ENCODE results near the gene CENPK.
"Not testable (repeated sequence)": the region's sequence is repeated elsewhere in the genome, so short reads cannot be mapped to it uniquely, and the experiment has no call there.

Gene CENPK, protein sequence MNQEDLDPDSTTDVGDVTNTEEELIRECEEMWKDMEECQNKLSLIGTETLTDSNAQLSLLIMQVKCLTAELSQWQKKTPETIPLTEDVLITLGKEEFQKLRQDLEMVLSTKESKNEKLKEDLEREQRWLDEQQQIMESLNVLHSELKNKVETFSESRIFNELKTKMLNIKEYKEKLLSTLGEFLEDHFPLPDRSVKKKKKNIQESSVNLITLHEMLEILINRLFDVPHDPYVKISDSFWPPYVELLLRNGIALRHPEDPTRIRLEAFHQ

DNA sequence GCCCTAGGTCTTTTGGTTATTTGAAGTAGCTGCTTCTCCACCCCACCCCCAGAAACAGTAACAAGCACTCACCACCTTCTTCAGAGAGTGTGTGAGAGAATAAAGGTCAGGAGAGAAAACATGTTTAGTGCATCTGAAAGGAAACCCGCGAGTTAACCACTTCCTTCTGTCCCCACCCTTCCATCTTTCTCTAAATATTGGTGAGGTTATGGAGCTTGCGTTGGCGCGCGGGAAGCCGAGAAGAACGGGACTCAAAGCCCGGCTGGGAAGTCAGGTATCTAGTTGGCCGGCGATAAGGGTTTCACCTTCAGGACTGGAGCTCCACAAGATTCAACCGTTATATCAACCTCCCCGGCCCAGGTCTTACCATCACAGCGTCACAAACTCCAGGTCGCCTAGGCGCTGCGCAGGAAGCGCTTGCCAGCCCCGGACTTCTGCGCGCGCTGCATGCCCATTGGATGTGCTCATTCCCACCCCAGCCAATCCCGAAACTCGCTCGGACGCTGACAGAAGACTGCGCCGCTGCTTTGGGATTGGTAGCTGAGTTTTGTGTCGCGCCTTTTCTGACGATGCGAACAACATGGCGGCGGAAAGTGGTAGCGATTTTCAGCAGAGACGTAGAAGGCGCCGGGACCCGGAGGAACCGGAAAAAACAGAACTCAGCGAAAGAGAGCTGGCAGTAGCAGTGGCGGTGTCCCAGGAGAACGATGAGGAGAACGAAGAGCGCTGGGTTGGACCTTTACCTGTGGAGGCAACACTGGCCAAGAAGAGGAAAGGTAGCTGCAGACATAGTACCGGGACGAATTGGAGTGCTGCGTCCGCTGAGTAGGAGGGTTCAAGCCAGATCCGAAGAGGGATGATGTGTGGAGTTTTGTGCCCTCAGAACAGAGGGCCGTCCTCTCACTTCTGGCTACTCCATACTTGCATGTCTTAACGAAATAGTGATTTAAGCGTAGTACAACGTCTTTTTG, at the start of gene CENPK, which contains the start of gene PPWD1:
Gene CENPK, minus strand, starts transcription at position 438 of the 971 bp plus-strand sequence. CDS start 8,261 bp downstream, outside the sequence.
Gene PPWD1, plus strand, starts transcription at position 566 of the 971 bp plus-strand sequence. Its CDS starts 15 bp downstream, at position 581.
- TF ChIP-seq, protein P1, sequence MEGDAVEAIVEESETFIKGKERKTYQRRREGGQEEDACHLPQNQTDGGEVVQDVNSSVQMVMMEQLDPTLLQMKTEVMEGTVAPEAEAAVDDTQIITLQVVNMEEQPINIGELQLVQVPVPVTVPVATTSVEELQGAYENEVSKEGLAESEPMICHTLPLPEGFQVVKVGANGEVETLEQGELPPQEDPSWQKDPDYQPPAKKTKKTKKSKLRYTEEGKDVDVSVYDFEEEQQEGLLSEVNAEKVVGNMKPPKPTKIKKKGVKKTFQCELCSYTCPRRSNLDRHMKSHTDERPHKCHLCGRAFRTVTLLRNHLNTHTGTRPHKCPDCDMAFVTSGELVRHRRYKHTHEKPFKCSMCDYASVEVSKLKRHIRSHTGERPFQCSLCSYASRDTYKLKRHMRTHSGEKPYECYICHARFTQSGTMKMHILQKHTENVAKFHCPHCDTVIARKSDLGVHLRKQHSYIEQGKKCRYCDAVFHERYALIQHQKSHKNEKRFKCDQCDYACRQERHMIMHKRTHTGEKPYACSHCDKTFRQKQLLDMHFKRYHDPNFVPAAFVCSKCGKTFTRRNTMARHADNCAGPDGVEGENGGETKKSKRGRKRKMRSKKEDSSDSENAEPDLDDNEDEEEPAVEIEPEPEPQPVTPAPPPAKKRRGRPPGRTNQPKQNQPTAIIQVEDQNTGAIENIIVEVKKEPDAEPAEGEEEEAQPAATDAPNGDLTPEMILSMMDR (IDR thresholded peaks at IDR 0.05; ENCODE audit: low read depth, low read length, missing control alignments): no peak
- peak; percentile 88 for DNase-seq (ENCODE audit: low read depth)
- H3K4me3 ChIP-seq (ENCODE audit: low read depth, low read length): peak within 1 kb of the TSS; percentile 92

DNA sequence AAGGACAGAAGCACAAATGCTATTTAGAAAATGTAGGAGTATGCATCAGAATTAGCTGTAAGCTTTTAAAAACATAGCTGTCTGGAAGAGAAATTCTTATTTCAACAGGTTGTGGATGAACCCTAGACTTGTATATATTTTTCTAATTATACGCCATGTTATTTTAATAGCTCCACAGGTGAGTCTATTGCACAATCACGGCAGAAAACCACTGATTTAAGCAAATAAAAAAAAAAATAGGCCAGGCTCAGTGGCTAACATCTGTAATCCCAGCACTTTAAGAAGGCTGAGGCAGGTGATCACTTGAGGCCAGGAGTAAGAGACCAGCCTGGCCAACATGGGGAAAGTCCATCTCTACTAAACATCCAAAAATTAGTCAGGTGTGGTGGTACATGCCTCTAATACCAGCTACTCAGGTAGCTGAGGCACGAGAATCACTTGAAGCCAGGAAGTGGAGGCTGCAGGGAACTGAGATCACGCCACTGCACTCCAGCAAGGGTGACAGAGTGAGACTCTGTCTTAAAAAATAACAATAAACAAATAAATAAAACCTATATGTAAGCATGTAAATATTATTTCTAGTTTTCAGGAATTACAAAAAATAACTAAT, 49.4 kb upstream of the CENPK start:
- no peak for DNase-seq (ENCODE audit: low read depth)
- TF ChIP-seq, protein P1 (IDR thresholded peaks at IDR 0.05; ENCODE audit: low read depth, low read length, missing control alignments): no peak
- H3K4me3 ChIP-seq (ENCODE audit: low read depth, low read length): no peak overlapping the region

DNA sequence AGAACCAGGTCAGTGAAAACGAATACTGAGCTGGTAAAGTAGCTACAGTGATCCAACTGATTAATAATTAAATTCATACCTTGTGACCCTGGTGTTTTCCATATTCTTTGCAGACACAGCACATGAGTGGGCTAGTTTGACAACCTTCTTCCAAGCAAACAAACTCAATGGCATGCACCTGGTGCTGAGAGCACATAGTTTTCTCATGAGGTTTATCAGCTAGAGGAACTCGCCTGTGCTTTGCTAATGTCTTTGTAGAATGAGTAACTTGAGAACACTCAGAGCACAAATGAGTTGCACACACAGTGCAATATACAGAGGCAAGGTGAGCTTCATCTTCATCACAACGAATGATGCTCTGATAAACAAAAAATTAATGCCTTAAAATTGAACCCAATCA, 48.6 kb upstream of the CENPK start:
- H3K4me3 ChIP-seq (ENCODE audit: low read depth, low read length): no peak overlapping the region
- DNase-seq (ENCODE audit: low read depth): no peak
- TF ChIP-seq, protein P1 (IDR thresholded peaks at IDR 0.05; ENCODE audit: low read depth, low read length, missing control alignments): no peak

DNA sequence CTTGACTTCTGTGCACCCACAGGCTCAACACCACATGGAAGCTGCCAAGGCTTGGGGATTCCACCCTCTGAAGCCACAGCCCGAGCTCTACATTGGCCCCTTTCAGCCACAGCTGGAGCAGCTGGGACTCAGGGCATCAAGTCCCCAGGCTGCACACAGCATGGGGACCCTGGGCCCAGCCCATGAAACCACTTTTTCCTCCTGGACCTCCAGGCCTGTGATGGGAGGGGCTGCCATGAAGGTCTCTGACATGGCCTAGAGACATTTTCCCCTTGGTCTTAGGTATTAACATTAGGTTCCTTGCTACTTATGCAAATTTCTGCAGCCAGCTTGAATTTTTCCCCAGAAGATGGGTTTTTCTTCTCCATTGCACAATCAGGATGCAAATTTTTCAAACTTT, 38.8 kb upstream of the CENPK start:
- H3K4me3 ChIP-seq (ENCODE audit: low read depth, low read length); DNase-seq (ENCODE audit: low read depth): not testable (repeated sequence)

DNA sequence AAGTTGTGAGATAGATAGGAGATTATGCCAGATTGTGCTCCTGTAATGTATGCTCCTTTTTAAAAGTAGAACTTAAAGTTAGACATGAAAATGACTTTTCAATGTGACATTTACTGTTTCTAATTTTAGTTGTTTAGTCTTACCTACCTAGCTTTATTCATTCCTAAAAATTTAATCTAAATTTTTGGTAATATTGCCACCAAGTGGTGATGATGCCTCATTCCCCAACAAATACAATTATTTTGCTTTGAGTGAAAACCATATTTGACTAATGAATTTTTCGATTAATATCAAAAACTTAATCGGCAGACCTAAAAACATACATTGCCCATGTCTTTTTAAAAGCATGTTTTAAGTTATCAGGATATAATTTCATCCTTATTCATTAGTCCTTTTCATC, 25.7 kb upstream of the CENPK start:
- no peak overlapping the region for H3K4me3 ChIP-seq (ENCODE audit: low read depth, low read length)
- TF ChIP-seq, protein P1 (IDR thresholded peaks at IDR 0.05; ENCODE audit: low read depth, low read length, missing control alignments): no peak
- no peak for DNase-seq (ENCODE audit: low read depth)

DNA sequence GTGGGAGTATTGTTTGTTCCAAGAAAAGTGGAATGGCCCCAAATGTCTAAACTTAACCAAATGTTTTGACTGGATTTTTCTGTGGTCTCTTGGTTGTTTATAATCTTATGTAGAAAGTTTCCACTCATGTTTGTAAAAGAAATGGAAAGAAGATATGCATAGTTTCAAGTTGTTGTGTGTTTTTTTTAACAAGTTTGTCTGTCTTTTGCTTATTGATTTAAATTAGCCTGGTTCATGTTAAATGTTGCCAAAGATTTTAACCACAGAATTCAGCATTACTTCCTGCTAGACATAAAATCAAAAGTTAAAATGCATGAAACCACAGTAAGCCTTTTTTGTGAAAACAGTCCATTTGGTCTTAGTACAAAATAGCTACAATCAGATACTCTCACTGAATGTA, 14.2 kb upstream of the CENPK start:
- TF ChIP-seq, protein P1 (IDR thresholded peaks at IDR 0.05; ENCODE audit: low read depth, low read length, missing control alignments): no peak
- no peak overlapping the region for H3K4me3 ChIP-seq (ENCODE audit: low read depth, low read length)
- DNase-seq (ENCODE audit: low read depth): no peak

All from GM12864 (cell line).